CD4-positive, alpha-beta T cell treated with Interleukin-2 at 100 ng/mL for 4 hours (primary cell): Measurements from ENCODE around the gene NPAS3.
"Not testable (repeated sequence)": the region's sequence is repeated elsewhere in the genome, so short reads cannot be mapped to it uniquely, and the experiment has no call there.

Experiments
- DNase-seq: peaks from one replicate; pipeline ENCODE4 v3.0.0-alpha.2; 2020; ENCODE audit warnings: low spot score

Gene NPAS3

GRCh38 chr14:33081259-33081658, 142.6 kb downstream of the NPAS3 start:
- DNase-seq: no peak

GRCh38 chr14:33085799-33086198, 147.1 kb downstream of the NPAS3 start:
- no peak for DNase-seq

- DNase-seq: not testable (repeated sequence)
These were observed 149.6 kb downstream of the NPAS3 start for GRCh38 chr14:33088274-33088673.

- no peak for DNase-seq
These were observed 159.3 kb downstream of the NPAS3 start for GRCh38 chr14:33098016-33098415.

GRCh38 chr14:33103489-33103888, 164.8 kb downstream of the NPAS3 start:
- DNase-seq: no peak

- no peak for DNase-seq
These were observed 165.3 kb downstream of the NPAS3 start for GRCh38 chr14:33103966-33104365.

GRCh38 chr14:33110737-33111443, 172.2 kb downstream of the NPAS3 start:
- no peak for DNase-seq

- DNase-seq: no peak
These were observed 175.7 kb downstream of the NPAS3 start for GRCh38 chr14:33114331-33114730.

- DNase-seq: no peak
These were observed 180.0 kb downstream of the NPAS3 start for GRCh38 chr14:33118668-33119067.

GRCh38 chr14:33120341-33120740, 181.7 kb downstream of the NPAS3 start:
- DNase-seq: no peak

- DNase-seq: no peak
These were observed 182.3 kb downstream of the NPAS3 start for GRCh38 chr14:33120966-33121365.

- DNase-seq: no peak
These were observed 184.6 kb downstream of the NPAS3 start for GRCh38 chr14:33123281-33123680.

GRCh38 chr14:33126433-33126832, 187.8 kb downstream of the NPAS3 start:
- no peak for DNase-seq

- DNase-seq: no peak
These were observed 188.9 kb downstream of the NPAS3 start for GRCh38 chr14:33127531-33127930.

- DNase-seq: no peak
These were observed 193.1 kb downstream of the NPAS3 start for GRCh38 chr14:33131801-33132200.

GRCh38 chr14:33134162-33134561, 195.5 kb downstream of the NPAS3 start:
- no peak for DNase-seq

- DNase-seq: no peak
These were observed 196.3 kb downstream of the NPAS3 start for GRCh38 chr14:33134975-33135374.

GRCh38 chr14:33150666-33151428, 212.2 kb downstream of the NPAS3 start:
- no peak for DNase-seq

GRCh38 chr14:33163109-33163508, 224.4 kb downstream of the NPAS3 start:
- DNase-seq: no peak

GRCh38 chr14:33163600-33163999, 224.9 kb downstream of the NPAS3 start:
- no peak for DNase-seq

- DNase-seq: no peak
These were observed 226.7 kb downstream of the NPAS3 start for GRCh38 chr14:33165144-33165925.

- no peak for DNase-seq
These were observed 227.2 kb downstream of the NPAS3 start for GRCh38 chr14:33165926-33166289.

- no peak for DNase-seq
These were observed 237.3 kb downstream of the NPAS3 start for GRCh38 chr14:33175951-33176350.
